Glomerular visceral epithelial cell (primary cell): ENCODE measurements around the gene TNIK.

ENCODE experiments used
- DNase-seq: peaks from one replicate; pipeline ENCODE4 v3.0.0-alpha.2; 2016; ENCODE audit errors: extremely low spot score

The TNIK gene

DNA sequence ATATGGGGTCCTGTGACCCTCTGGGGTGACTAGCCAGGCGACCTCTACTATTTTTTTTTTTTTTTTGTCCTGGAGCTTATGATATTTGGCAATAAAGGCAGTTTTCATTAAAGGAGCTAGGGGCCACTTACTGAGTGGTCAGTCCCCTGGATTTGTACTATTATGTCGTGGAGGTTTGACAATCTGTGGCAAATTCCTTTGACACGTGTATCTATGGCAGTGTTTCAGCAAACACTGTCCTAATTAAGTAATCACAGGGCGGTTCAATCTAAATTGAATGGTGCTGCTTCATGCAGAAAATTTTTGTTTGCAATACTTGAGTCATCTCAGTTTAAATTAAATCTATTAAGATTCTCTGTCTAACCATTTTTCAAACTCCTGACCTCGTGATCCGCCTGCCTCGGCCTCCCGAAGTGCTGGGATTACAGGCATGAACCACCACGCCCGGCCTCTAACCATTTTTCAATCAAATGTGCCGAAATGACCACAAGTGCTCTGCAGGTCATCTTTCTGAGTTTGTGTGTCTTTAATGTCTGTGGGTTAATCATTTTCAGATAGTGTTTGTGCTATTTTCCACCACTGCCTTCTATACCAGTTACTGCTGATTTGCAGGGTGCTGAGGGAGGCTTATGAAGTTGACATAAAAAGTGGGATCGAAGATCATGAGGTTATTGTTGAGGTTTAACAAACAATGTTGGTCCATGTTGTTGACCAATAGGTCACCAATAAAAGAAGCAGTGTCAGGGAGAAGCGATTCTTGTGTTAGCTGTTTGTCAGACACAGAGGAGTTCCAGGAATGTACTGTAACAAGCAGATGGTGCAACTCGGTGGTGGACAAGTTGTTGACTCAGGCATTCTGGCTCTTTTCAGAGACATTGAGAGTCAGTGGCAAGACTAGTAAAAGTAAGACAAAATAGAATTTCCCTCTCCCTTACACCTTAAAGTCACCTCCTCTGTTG, 415.1 kb downstream of the TNIK start:
- peak; percentile 72 for DNase-seq

DNA sequence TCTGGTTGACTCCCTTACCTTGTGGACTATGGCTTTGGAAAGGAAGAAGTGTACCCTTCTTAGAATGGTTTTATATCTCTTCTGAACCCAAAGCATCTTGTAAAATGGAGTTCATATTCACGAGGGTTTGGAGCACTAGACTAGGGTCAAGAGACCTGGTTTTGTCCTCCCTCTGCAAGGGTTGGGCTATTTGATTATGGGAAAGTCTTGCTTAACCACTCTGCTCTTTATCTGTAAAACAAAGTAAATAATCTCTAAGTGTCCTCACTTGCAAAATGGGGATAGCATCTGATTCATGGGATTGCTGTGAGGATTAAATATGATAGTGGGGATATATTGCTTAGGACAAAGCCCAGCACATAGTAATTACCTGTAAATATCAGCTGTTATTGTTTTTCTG, 415.8 kb downstream of the TNIK start:
- no peak for DNase-seq

DNA sequence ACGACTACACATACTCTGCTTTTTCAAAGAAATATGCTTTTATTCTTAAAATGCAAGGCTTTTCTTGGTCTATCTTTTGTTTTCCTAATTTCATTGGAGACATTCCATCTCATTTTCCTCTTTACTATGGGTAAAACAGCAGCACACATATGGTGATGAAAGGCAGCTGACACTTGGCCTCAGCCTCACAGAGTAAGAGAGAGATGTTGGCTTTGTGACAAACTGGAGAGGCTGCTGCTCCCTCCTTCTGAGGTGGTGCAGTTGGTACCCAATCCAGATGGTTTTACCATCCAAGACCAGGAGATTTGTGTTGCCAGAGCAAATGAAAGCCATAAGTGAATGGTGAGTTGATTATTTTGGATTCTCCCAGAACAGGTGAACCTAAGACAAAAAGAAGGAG, 420.5 kb downstream of the TNIK start:
- no peak for DNase-seq

DNA sequence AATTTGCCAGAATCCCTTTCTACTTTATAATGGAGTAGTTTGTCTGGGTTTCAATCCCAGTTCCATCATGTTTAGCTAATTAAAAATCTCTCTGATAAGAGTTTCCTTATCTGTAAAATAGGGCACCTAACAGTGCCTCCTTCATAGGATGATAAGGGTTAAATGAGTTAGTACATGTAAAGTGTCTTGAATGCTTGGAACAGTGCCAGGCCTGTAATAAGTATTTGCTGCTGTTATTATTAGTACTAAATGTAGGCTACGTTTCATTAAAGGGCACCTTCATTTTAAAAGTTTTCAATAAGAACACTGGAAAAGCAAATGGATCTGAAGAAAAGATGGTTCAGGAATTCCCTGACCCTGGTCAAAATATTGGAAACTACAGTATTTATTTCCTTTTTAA, 421.9 kb downstream of the TNIK start:
- DNase-seq, result no peak

DNA sequence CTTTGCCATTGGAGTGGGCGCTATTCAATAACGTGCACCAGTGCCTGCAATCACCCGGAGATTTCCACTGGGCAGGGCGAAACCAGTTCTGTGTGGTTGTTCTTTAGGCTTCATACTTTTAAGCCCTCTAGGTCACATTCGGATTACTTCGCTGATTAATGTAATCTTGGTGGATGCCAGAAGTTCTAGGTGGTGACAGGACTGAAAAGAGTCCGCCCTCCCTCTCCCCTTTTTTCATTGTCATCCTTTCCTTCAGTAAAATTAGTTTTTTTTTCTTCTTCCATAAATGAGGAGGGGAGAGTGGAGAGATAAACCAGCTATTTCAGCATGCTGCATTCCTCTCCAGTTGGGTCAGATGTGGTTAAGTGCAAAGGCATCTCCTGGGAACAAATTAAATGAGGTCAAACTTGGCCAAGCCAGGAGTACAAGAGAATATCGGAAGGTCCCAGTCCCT, 431.4 kb downstream of the TNIK start:
- peak; percentile 86 for DNase-seq

DNA sequence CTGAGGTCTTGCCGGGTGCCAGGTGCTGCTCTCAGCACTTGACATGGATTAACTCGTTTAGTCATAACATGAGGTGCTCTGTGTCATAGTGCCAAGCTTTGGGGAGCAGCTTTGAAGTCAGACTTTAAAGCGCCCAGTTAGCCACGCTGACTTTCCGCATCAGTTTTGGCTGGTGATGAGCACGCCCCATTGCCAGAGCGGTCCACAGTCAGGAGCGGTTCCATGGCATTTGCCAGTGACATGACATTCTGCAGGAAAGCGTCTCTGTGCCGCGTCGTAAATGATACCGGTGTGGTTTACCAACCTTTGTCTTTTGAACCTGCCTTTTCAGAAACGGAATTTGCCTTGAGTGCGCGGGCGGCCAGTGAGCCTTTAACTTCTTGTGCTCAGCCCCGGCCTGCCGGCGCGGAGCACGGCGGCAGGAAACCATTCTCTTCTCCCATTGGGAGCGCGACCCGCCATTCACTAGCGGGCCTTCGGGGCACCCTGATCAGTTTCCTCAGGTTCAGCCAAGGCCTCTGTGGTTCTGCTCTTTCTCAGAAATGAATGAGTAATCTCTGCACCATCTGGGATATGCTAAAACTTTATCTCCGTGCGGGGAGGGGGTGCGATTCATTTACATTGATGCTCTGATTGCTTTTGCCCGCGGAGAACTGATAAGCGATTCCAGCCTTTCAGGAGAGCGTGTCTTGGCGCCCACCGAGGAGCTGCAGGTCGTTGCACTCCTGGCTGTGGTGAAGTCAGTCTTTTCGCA, 432.0 kb downstream of the TNIK start:
- DNase-seq, result peak; percentile 87

DNA sequence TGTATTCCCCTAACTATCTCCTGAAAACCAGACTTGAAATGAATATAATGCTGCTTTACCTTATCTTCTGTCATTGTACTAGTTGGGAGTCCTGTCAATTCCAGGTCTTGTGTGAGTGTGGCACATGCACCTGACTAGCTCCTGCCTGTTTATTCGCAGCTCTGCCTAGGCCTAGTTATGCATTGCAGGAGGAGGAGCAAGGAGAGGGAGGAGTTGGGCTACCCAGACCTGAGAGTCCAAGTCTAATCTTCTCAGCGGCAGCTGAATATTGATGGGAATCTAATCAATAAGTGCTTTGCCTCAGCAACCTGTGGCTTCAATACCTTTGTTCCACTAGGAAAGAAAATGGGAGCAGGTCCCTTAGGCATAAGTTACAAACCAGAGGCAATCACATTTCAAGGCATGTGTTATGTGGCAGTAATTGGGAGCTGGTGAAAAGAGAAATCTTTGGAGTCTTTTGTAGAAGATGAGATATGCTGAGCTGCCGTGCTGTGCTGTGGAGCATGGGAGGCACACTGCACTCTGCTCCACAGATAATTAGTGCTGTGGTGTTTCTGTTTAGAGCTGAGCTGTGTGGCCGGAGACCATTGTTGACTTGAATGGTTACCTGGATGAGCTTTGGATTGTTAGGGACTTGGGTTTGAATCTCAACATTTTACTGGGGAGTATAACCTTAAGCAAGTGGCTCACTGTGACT, 433.5 kb downstream of the TNIK start, which contains the start of gene SLC2A2:
Gene SLC2A2 (minus strand): TSS at position 124 of the 697 bp plus-strand sequence. CDS start 50 bp downstream, at position 74.
- no peak for DNase-seq

DNA sequence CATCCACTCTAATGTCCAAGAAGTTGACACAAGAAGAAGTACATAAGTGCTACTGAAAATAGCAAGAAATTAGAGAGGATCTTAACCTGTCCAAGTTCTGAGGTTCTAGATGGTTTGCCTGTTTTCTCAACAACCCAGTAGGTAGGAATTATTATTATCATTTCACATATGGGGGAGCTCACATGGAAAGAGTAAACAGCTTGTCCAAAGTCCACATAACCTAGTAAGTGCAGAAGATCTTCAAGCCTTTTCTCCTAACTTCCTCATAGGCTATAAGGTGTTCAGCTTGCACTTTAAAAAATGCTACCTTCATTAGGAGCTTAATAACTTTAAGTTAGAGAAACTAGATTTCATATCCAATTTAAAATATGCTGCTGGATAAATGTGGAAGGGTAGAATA, 436.6 kb downstream of the TNIK start:
- no peak for DNase-seq

DNA sequence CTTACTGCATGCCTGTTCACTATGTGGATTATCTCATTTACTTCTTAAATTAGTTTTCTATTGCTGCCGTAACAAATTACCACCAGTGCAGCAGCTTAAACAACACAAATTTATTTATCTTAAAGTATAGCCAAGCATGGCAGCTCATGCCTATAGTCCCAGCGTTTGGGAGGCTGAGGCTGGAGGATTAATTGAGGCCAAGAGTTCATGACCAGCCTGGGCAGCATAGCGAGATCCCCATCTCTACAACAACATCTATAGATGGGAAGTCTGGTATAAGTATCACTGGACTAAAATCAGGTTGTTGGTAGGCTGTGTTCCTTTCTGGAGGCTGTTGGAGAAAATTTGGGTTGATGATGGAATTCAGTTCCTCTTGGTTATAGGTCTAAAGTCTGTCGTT, 438.8 kb downstream of the TNIK start:
- no peak for DNase-seq

DNA sequence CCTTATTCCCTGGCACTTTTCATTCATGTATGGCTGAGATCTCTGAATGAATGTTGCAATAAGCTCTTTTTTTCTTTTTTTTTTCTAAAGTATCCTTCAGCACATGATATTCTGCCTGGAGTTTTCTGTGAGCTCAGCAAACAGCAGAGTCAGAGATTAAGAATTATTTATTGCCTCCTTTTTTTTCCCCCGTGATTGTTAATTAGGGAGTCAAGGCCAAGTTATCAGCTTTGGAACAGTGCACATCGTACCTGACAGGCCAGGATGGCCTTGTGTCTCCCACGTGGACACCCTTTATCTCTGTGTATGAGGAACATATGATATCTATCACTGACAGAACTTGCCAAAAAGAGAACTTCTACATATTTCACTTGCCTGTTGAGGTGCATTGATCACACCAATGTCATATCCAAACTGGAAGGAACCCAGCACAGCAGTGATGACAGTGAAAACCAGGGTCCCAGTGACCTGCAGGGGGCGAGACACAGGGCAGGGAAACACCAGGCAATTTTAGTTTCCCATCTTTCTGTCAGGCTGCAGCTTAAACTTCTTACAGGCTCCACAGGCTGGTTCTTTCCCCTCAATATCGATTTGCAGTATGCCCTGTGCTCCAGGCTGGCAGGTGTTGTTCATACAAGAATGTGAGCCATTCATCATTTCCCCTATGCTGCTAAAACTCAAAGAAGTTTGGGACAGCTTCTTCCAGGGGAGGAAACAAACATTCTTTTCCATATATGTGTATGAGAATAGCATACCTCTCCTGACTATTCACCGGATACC, 441.9 kb downstream of the TNIK start:
- DNase-seq, result no peak

DNA sequence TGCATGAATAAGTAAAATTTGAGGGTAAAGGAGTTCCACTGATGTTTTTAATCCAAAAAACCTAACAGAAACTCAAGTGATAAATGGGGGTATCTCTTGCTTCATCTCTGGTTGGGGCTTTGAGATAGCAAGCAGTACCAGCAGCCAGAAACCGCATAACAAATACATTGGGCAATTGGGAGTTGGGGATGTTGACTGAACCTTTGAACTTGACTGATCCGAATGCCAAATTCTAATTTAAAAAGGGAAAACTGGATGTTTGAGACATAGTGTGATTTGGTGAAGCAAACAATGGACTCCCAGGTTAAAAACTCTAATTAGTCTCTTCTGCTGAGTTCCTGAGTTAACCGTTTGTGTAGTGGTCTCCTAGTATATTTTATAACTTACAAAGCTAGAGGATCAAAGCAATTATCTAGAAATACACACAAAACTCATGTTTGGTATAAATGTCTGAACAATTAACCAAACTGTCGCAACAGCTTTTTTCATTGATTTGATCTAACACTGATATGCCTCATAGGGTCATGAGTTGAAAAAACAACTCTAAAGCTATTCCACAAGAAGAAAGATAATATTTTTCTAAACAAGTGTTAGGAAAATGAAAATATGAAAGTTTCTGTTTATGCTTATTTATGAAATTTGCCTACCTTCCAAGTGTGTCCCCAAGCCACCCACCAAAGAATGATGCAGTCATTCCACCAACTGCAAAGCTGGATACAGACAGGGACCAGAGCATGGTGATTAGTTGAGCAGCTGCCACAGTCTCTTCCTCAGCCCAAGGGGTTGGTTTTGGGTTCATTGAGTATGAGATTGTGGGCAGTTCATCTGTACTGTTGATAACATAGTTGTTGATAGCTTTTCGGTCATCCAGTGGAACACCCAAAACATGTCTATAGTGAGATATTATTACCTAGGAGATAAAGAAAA, 446.1 kb downstream of the TNIK start:
- no peak for DNase-seq

DNA sequence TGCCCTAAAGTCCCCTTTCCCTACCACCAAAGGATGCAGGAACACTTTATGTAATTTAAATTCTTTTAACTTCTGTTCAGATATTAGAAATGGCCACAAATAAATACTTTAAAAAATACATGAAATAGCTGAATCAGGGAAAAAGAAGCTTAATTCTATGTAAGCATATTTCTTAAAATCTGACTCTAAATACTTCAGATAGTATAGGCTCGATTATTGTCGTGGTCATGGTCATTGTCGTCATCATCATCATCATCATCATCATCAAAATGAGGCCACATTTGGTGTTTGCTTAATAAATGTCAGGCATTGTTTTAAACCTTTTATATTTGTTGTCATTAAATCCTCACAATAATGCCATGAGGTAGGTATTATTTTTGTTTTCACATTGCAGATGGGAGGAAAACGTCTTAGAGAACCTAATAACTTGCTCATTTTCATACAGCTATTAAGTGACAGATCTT, 448.3 kb downstream of the TNIK start:
- DNase-seq, result no peak
